Omental fat pad (tissue), 4 donors: ENCODE measurements around the gene LCLAT1. TPM values are rescaled to one million over a fixed set of nuclear protein-coding genes. Genes with fewer than 3 reads are reported as not detected.

Experiments
- ATAC-seq: fragments of 150-250 bp; one replicate; pipeline ENCODE4 v1.9.1; 2016; ENCODE audit warnings: mild to moderate bottlenecking, moderate library complexity; ENCODE audit not compliant: low FRiP score
- DNase-seq: peaks from one replicate; pipeline ENCODE4 v3.0.0-alpha.2; 2019; ENCODE audit warnings: low spot score
- small RNA-seq: library from RNA; depleted of rRNA; stranded (forward); fragments of <200 nt; gene quantifications from one replicate; pipeline ENCODE3, GENCODE V24; 2016
- total RNA-seq, 4 donors: library from RNA; depleted of rRNA; stranded (reverse); fragments of >200 nt; gene quantifications; one replicate each; pipeline ENCODE4 v1.1.0, GENCODE V29; 2016
- TF ChIP-seq, protein P1 (sequence below), 3 donors: fragments of 450-650 bp; IDR thresholded peaks; one replicate each; pipeline ENCODE4 v1.5.1; 2016 to 2017; ENCODE audit warnings: antibody characterized with exemption in 3 of 3, mild to moderate bottlenecking in 3 of 3, moderate library complexity in 2 of 3

Gene LCLAT1
- total RNA-seq, 4 donors from 2014 or later, result 6.7 to 10.9 (median 8.7) TPM

GRCh38 chr2:30690126-30690561, 243.1 kb downstream of the LCLAT1 start:
- no peak for DNase-seq
- no peak for ATAC-seq
- TF ChIP-seq, protein P1, sequence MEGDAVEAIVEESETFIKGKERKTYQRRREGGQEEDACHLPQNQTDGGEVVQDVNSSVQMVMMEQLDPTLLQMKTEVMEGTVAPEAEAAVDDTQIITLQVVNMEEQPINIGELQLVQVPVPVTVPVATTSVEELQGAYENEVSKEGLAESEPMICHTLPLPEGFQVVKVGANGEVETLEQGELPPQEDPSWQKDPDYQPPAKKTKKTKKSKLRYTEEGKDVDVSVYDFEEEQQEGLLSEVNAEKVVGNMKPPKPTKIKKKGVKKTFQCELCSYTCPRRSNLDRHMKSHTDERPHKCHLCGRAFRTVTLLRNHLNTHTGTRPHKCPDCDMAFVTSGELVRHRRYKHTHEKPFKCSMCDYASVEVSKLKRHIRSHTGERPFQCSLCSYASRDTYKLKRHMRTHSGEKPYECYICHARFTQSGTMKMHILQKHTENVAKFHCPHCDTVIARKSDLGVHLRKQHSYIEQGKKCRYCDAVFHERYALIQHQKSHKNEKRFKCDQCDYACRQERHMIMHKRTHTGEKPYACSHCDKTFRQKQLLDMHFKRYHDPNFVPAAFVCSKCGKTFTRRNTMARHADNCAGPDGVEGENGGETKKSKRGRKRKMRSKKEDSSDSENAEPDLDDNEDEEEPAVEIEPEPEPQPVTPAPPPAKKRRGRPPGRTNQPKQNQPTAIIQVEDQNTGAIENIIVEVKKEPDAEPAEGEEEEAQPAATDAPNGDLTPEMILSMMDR (IDR thresholded peaks at IDR 0.05), result no peak

DNA sequence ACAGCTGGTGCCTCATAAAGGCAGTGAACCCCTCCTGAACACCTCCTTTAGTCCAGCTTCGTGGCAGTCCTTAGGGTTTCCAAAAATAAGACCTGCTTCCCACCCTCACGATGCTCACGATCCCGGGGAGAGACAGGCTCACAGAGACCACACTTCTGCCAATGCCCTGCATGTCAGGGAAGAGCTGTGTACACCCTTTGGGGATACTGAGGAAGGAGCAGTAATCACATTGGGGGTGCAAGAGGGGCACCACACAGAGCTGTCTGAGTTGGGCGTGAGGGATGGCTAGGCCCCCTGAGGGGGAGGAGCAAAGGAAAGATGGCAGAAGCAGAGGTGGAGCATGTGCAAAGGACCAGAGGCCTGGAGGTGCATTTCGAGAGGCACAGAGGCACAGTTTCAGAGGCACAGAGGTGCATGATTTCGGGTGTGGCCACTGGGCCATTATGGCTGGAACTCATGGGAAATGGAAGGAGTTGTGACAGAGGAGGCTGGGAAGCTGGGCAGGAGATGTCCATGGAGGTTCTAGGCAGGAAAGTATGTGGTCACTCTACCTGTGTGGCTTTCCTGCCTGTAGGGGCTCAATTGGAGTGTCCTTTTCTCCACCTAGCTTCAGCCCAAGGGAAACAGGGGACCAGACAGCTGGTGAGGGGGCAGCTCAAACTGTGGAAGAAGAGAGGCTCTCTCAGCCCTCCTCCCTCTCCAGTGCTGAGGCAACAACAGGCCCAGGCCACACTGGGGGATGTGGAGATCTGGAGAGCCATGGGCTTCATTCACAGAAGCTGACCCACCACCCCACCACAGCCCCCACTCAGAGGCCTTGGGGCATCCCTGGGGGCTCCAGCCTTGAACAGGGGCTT, 244.3 kb downstream of the LCLAT1 start:
- ATAC-seq, result no peak
- DNase-seq, result no peak
- TF ChIP-seq, protein P1 (IDR thresholded peaks at IDR 0.05), result no peak

DNA sequence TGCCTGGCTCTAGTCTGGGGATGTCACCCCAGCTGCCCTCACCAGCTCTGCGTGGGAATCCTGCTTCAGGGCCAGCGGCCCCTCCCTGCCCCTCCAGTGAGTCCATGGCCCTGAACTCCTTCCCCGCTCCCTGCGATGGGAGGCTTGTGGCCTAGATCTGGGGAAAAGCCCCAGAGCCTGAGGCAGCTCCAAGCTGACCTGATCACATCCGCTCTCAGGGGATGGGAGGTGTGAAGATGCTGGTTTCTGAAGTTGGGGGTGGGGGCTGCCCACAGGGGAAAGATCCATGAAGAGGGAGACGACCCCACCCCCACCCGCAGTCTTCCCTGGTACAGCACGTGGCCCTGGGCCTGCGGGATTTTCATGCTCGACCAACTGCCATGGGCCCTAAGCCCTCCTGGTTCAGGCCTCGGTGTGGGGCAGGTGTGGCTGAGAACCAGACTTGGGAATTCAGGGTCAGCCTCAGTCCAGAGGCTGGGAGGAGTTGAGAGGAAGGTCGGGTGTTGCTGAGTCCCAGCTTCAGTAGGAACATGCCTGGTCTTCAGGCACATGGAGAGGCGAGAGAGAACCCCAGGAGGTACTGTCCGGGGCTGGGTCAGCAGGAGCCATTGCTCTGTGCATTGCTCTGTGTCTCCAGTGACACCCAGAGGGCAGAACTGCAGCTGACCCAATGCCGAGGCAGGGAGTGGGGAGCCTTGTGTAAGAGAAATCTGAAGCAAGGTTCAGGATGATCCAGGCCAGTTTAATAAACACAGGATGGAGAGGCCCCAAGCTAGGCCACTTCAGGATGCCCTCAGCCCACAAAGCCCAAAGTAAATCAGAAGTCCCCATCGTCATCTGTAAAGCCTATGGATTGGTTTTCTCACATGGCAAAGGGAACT, 245.1 kb downstream of the LCLAT1 start:
- DNase-seq (no peak), ATAC-seq (peak; percentile 38)
- TF ChIP-seq, protein P1 (IDR thresholded peaks at IDR 0.05), result no peak

DNA sequence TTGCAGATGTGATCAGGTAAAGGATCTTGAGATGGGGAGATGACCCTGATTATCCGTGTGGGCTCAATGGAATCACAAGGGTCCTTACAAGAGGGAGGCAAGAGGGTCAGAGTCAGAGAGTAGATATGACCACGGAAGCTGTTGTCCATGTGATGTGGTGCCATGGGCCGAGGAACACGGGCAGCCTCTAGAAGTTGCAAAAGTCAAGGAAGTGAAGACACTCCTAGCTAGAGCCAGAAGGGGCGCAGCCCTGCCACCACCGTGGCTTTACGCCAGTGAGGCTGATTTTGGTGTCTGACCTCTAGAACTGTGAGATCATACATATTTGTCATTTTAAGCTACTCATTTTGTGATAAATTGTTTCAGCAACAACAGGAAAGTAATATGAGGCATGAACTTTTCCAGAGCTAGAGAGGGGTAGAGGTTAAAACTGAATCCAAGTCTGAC, 245.8 kb downstream of the LCLAT1 start:
- DNase-seq, result no peak
- TF ChIP-seq, protein P1 (IDR thresholded peaks at IDR 0.05), result no peak
- ATAC-seq, result no peak

Small RNA genes within 50 kb of the gene (small RNA-seq; reads per million reads assigned to genes)
- not detected for gene AC073255.1

Other genes with a start within 250 kb of the LCLAT1 start
- 10 to 100 TPM; 14.4 to 20.6 (median 19.4) TPM for gene LBH, start 215.7 kb upstream of the LCLAT1 start, total RNA-seq